HepG2 (cell line): ENCODE results near the gene CLASRP. TPM values are rescaled to one million over a fixed set of nuclear protein-coding genes. Genes with fewer than 3 reads are reported as not detected.

Source experiments
- ARHGAP35 ChIP-seq: sonication (generic); formaldehyde crosslinking; IDR thresholded peaks from 2 replicates; pipeline ENCODE4 v1.9.0; 2022; ENCODE audit warnings: mild to moderate bottlenecking, inconsistent platforms, moderate library complexity, missing genetic modification reagents, borderline replicate concordance
- HMG20A ChIP-seq: IDR thresholded peaks from 2 replicates; pipeline ENCODE4 v1.6.1; 2016; ENCODE audit warnings: borderline replicate concordance
- MED8 ChIP-seq: sonication (generic); formaldehyde crosslinking; IDR thresholded peaks from 2 replicates; pipeline ENCODE4 v1.8.1; 2023; ENCODE audit warnings: mild to moderate bottlenecking, missing genetic modification reagents; ENCODE audit not compliant: insufficient replicate concordance
- NFATC3 ChIP-seq: sonication (generic); formaldehyde crosslinking; IDR thresholded peaks from 2 replicates; pipeline ENCODE4 v1.5.1; 2020; ENCODE audit warnings: mild to moderate bottlenecking, missing genetic modification reagents
- ZFP36L1 ChIP-seq: sonication (generic); formaldehyde crosslinking; IDR thresholded peaks from 2 replicates; pipeline ENCODE4 v1.8.0; 2022; ENCODE audit warnings: mild to moderate bottlenecking, missing genetic modification reagents, moderate library complexity
- ZNF841 ChIP-seq: sonication (generic); formaldehyde crosslinking; IDR thresholded peaks from 2 replicates; pipeline ENCODE4 v1.8.1; 2023; ENCODE audit warnings: missing genetic modification reagents, borderline replicate concordance
- polyA plus RNA-seq, 8 experiments: library from polyadenylated mRNA; depleted of rRNA in 3 of 8; stranded (reverse) in 7 of 8; unstranded in 1 of 8; fragments of >200 nt; fragmentation: Illumina TruSeq in 4 of 8; extraction: Trizol in 4 of 8; gene quantifications; 2 replicates each; pipeline versions ENCODE4 v1.2.1 to v1.2.3, GENCODE V29; 2011 to 2016; ENCODE audit warnings: low read depth in 4 of 8, missing spikeins in 1 of 8, mixed read lengths in 1 of 8; ENCODE audit not compliant: insufficient read depth in 1 of 8
- total RNA-seq, 5 experiments: library from RNA; depleted of rRNA; stranded (reverse); fragments of >200 nt; fragmentation: Illumina TruSeq; extraction: Trizol; gene quantifications; 2 replicates each; pipeline ENCODE4 v1.2.3, GENCODE V29; 2016; ENCODE audit warnings: low read depth in 1 of 5
- TF ChIP-seq, protein P1 (sequence below): sonication (generic); formaldehyde crosslinking; IDR thresholded peaks from one replicate; pipeline ENCODE4 v1.5.1; 2020; ENCODE audit warnings: mild to moderate bottlenecking, missing genetic modification reagents; ENCODE audit errors: not compliant biosample characterization
- TF ChIP-seq, protein P2 (sequence below): sonication (generic); formaldehyde crosslinking; IDR thresholded peaks from 2 replicates; pipeline ENCODE4 v1.8.1; 2023; ENCODE audit warnings: missing genetic modification reagents, inconsistent platforms, borderline replicate concordance
- TF ChIP-seq, protein P3 (sequence below): IDR thresholded peaks from 2 replicates; pipeline ENCODE4 v1.4.0; 2020; ENCODE audit warnings: mild to moderate bottlenecking, missing genetic modification reagents
- TF ChIP-seq, protein P4 (sequence below): sonication (generic); formaldehyde crosslinking; conservative IDR thresholded peaks from 2 replicates; pipeline ENCODE4 v1.8.1; 2023; ENCODE audit warnings: missing genetic modification reagents
- TF ChIP-seq, protein P5 (sequence below): sonication (generic); formaldehyde crosslinking; IDR thresholded peaks from 2 replicates; pipeline ENCODE4 v1.4.0; 2020; ENCODE audit warnings: missing genetic modification reagents; ENCODE audit errors: not compliant biosample characterization

The CLASRP gene
- total and polyA plus RNA-seq, 2 of the 13 experiments (the other 11 are each of a cell fraction or from before 2014, with no cell fraction given): 32.0 to 51.4 TPM

DNA sequence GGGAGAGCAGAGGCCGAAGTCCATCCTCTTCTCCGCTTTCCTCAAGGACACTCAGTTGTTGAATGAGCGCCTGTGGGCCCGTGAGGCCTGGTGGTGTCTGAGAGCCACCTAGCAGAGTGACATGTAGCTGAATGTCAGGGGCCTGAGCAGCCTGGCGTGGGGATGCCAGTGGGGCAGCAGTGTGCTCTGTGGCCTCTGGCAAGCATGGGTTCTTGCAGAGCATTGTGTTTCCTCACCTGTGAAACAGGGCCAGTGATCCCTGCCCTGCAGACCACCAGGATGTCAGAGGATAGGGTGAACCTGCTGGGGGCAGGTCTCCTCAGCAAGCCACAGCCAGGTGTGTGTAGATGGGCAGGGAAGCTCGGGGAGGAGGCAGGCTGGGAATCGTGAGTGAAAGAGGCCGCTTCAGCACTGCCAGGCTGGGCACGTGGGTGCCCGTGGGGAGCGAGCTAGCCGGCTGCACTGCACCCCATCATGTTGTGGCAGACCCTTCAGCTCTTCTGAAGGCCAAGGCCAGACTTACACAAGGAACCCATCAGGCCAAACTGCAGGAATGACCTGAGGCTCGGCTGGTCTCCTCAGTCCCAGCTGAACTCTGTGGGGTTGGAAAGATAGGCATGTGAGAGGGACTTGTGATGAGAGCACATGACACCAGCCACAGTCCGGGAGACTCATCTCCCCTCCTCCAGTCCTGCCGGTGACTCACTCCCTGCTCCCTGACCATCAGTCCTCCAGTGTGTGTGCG lies 59.1 kb downstream of the CLASRP start (continued):
- TF ChIP-seq, protein P1, sequence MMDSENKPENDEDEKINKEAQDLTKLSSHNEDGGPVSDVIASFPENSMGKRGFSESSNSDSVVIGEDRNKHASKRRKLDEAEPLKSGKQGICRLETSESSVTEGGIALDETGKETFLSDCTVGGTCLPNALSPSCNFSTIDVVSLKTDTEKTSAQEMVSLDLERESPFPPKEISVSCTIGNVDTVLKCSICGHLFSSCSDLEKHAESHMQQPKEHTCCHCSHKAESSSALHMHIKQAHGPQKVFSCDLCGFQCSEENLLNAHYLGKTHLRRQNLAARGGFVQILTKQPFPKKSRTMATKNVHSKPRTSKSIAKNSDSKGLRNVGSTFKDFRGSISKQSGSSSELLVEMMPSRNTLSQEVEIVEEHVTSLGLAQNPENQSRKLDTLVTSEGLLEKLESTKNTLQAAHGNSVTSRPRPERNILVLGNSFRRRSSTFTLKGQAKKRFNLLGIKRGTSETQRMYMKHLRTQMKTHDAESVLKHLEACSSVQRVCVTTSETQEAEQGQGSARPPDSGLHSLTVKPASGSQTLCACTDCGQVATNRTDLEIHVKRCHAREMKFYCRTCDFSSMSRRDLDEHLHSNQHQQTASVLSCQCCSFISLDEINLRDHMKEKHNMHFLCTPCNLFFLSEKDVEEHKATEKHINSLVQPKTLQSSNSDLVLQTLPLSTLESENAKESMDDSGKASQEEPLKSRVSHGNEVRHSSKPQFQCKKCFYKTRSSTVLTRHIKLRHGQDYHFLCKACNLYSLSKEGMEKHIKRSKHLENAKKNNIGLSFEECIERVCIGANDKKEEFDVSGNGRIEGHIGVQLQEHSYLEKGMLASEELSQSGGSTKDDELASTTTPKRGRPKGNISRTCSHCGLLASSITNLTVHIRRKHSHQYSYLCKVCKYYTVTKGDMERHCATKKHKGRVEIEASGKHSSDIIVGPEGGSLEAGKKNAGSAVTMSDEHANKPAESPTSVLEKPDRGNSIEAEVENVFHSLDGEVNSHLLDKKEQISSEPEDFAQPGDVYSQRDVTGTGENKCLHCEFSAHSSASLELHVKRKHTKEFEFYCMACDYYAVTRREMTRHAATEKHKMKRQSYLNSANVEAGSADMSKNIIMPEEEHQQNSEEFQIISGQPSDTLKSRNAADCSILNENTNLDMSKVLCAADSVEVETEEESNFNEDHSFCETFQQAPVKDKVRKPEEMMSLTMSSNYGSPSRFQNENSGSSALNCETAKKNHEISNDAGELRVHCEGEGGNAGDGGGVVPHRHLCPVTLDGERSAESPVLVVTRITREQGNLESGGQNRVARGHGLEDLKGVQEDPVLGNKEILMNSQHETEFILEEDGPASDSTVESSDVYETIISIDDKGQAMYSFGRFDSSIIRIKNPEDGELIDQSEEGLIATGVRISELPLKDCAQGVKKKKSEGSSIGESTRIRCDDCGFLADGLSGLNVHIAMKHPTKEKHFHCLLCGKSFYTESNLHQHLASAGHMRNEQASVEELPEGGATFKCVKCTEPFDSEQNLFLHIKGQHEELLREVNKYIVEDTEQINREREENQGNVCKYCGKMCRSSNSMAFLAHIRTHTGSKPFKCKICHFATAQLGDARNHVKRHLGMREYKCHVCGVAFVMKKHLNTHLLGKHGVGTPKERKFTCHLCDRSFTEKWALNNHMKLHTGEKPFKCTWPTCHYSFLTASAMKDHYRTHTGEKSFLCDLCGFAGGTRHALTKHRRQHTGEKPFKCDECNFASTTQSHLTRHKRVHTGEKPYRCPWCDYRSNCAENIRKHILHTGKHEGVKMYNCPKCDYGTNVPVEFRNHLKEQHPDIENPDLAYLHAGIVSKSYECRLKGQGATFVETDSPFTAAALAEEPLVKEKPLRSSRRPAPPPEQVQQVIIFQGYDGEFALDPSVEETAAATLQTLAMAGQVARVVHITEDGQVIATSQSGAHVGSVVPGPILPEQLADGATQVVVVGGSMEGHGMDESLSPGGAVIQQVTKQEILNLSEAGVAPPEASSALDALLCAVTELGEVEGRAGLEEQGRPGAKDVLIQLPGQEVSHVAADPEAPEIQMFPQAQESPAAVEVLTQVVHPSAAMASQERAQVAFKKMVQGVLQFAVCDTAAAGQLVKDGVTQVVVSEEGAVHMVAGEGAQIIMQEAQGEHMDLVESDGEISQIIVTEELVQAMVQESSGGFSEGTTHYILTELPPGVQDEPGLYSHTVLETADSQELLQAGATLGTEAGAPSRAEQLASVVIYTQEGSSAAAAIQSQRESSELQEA (CRISPR knock-in tag): peak; percentile 52
- TF ChIP-seq ARHGAP35 (CRISPR knock-in tag): no peak
- TF ChIP-seq, protein P2, sequence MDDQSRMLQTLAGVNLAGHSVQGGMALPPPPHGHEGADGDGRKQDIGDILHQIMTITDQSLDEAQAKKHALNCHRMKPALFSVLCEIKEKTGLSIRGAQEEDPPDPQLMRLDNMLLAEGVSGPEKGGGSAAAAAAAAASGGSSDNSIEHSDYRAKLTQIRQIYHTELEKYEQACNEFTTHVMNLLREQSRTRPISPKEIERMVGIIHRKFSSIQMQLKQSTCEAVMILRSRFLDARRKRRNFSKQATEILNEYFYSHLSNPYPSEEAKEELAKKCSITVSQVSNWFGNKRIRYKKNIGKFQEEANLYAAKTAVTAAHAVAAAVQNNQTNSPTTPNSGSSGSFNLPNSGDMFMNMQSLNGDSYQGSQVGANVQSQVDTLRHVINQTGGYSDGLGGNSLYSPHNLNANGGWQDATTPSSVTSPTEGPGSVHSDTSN: no peak
- TF ChIP-seq, protein P3, sequence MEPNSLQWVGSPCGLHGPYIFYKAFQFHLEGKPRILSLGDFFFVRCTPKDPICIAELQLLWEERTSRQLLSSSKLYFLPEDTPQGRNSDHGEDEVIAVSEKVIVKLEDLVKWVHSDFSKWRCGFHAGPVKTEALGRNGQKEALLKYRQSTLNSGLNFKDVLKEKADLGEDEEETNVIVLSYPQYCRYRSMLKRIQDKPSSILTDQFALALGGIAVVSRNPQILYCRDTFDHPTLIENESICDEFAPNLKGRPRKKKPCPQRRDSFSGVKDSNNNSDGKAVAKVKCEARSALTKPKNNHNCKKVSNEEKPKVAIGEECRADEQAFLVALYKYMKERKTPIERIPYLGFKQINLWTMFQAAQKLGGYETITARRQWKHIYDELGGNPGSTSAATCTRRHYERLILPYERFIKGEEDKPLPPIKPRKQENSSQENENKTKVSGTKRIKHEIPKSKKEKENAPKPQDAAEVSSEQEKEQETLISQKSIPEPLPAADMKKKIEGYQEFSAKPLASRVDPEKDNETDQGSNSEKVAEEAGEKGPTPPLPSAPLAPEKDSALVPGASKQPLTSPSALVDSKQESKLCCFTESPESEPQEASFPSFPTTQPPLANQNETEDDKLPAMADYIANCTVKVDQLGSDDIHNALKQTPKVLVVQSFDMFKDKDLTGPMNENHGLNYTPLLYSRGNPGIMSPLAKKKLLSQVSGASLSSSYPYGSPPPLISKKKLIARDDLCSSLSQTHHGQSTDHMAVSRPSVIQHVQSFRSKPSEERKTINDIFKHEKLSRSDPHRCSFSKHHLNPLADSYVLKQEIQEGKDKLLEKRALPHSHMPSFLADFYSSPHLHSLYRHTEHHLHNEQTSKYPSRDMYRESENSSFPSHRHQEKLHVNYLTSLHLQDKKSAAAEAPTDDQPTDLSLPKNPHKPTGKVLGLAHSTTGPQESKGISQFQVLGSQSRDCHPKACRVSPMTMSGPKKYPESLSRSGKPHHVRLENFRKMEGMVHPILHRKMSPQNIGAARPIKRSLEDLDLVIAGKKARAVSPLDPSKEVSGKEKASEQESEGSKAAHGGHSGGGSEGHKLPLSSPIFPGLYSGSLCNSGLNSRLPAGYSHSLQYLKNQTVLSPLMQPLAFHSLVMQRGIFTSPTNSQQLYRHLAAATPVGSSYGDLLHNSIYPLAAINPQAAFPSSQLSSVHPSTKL (CRISPR knock-in tag): peak; percentile 66; the same call in 1 of the 2 replicates
- TF ChIP-seq ZNF841: no peak
- no peak for TF ChIP-seq MED8 (CRISPR knock-in tag)
- TF ChIP-seq ZFP36L1 (CRISPR knock-in tag): no peak
- TF ChIP-seq, protein P4, sequence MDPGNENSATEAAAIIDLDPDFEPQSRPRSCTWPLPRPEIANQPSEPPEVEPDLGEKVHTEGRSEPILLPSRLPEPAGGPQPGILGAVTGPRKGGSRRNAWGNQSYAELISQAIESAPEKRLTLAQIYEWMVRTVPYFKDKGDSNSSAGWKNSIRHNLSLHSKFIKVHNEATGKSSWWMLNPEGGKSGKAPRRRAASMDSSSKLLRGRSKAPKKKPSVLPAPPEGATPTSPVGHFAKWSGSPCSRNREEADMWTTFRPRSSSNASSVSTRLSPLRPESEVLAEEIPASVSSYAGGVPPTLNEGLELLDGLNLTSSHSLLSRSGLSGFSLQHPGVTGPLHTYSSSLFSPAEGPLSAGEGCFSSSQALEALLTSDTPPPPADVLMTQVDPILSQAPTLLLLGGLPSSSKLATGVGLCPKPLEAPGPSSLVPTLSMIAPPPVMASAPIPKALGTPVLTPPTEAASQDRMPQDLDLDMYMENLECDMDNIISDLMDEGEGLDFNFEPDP (CRISPR knock-in tag): no peak
- TF ChIP-seq HMG20A: 0 out of 2 replicates have a peak, but pooled peaks have one; percentile 17
- TF ChIP-seq, protein P5, sequence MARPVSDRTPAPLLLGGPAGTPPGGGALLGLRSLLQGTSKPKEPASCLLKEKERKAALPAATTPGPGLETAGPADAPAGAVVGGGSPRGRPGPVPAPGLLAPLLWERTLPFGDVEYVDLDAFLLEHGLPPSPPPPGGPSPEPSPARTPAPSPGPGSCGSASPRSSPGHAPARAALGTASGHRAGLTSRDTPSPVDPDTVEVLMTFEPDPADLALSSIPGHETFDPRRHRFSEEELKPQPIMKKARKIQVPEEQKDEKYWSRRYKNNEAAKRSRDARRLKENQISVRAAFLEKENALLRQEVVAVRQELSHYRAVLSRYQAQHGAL: no peak
- no peak for TF ChIP-seq NFATC3 (CRISPR knock-in tag)
